SIG-M5 (cell line): ENCODE data around the gene TMEM135.

Source experiments
- DNase-seq: peaks from one replicate; lab custom pipeline; 2025; lab: John Stamatoyannopoulos, UW

TMEM135 gene

DNA sequence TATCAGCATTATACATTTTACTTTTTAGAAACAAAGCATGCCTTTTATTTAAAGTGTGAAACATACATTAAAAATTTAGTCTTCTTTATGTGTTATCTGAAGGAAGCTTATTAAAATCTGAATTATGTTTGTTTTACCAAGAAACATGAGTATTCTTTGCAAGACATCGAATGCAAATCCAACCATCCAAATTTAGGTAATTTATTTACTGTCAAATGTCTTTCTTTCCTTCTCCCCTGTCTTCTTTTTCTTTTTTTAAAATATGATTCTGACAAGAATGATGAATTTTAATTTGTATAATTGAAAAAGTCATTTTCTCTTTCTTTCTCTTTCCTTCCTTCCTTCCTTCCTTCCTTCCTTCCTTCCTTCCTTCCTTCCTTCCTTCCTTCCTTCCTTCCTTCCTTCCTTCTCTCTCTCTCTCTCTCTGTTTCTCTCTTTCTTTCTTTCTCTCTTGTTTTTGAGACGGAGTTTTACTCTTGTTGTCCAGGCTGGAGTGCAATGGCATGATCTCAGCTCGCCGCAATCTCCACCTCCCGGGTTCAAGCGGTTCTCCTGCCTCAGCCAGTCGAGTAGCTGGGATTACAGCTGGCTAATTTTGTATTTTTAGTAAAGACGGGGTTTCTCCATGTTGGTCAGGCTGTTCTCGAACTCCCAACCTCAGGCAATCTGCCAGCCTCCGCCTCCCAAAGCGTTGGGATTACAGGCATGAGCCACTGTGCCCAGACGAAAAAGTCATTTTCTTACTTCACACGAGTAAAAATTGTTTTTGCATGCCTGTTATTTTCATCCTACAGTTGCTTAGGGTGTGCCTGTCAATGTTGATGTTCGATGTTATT is 157.5 kb downstream of the TMEM135 start:
- DNase-seq, result no peak

DNA sequence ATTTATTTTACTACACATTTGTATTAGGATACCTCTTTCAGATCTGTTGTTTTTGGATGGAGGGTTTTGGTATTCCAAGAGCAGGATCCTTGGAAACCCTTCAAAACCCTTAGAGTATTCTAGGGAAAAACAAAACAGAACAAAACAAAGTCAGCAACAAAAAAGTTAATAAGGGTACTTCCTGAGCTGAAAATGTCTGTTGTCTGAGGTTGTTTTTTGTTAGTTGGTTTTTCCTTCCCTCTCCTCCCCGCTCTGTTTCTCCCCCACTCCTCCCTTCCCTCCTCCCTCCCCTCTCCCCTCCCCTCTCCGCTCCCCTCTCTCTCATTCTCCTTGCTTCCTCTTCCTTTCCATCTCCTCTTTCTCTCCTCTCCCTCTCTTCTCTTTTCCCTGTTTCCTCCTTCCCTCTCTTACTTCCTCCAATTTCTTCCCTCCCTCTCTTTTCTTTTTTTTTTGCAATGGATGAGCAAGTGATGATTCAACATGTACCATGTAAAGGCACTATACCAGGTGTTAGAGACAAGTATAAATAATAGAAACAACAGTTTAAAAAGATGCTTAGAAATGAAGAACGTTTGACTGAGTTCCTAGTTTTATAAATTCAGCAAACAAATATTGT is 160.6 kb downstream of the TMEM135 start:
- DNase-seq, result no peak

DNA sequence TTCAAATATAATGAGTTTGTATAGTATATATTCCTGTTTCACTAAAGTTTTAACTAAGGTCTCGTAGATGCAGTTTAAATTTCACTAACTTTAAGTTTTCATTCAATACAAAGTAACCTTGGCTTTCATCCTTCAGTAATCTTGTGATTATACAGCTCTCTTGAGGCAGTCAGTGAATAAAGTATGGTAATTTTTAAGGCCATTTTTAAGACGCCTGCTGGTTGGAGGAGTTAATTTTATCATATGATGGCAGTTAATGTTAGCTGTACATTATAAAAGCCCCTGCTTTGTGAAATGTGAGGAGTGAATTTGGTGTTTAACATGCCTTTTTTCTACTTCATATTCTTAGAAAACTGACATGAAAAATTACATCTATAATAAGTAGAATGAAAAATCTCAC is 163.6 kb downstream of the TMEM135 start:
- no peak for DNase-seq

- DNase-seq, result no peak
These were observed 166.3 kb downstream of the TMEM135 start for GRCh38 chr11:87203907-87204602.

GRCh38 chr11:87212891-87213290 is 175.2 kb downstream of the TMEM135 start:
- DNase-seq, result no peak

DNA sequence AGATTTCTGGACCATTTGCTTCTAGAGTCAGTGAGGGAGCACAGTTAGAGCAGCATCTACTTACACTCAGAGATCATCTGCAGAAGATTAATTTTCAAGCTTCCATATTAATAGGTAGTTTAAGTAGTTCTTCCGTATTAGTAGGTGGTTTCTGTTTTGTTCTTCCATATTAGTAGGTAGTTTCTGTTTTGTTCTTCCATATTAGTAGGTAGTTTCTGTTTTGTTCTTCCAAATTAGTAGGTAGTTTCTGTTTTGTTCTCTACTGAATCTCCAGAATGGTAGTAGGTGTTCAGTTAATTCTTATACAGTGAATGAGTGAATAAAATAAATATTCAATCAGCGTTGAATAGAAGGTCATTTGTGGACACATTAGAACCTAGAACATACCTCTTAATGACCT is 175.7 kb downstream of the TMEM135 start:
- no peak for DNase-seq

DNA sequence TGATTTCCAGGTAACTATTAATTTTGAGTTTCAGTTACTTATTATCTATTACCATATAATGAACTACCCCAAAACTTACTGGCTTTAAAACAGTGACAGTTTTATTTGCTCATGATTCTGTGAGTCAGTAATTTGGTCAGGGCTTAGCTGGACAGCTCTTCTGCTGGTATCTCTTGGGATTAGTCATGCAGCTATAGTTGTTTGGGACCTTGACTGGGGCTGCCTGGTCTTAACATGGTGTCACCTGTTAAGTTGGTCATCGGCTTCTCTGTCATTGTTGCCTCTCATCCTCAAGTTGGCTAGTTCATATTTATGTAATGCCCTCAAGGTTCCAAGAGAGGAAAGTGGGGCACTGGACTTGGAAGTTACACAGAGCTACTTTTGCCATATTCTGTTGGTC is 177.5 kb downstream of the TMEM135 start:
- no peak for DNase-seq

GRCh38 chr11:87219266-87219665 is 181.5 kb downstream of the TMEM135 start:
- no peak for DNase-seq

DNA sequence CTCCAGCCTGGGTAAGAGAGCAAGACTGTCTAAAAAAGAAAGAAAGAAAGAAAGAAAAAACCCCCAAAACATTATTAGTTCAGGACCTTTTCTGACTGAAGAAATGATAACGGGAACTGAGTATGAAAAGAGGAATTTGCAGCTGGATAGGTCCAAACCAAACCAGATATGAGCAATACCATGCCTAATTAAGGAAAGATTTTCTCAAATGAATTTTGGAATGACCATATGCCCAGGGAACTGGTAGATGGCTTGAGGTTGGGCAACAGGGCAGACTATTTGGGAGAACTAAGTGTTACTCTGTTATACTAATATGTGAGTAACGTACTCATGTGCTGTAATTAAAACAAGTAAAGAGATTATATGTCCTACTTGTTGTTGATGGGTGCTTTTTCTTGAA is 186.1 kb downstream of the TMEM135 start:
- DNase-seq, result no peak

GRCh38 chr11:87224486-87224885 is 186.8 kb downstream of the TMEM135 start:
- no peak for DNase-seq

DNA sequence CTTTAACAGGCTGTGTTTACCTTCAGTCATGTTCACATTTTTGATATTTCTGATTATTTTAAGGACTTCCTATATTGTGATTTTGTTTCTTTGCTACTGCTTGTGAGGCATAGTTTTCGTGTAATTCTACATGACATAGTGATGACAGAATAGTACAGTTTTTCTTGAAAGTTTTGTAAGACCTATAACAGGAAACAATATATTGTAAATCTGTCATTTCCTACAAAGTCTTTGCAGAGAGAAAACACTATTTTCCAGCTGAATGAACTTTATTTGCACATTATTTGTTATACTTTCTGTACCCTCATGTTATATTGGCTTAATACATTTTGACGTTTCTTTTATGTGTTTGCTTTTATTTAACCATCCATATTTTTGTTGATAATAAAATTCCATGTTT is 191.1 kb downstream of the TMEM135 start:
- DNase-seq, result no peak

DNA sequence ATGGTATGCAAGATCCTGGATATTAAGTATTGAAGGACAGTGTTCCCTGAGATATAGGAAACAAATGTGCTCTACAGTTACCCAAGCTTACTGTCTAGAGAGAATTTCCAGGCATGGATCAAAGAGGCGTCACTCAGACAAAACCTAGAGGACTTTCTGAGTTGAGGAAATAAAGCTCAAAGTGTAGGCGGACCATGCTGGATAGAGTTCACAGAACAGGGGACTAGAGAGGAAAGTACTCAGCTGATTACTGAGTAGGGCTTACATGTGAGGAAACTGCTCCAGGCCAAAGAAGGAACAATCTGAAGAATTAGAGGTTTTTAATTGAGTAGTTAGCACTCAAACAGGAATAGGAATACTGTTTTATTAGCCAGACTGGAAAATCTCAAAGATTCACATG is 193.3 kb downstream of the TMEM135 start:
- DNase-seq, result no peak

DNA sequence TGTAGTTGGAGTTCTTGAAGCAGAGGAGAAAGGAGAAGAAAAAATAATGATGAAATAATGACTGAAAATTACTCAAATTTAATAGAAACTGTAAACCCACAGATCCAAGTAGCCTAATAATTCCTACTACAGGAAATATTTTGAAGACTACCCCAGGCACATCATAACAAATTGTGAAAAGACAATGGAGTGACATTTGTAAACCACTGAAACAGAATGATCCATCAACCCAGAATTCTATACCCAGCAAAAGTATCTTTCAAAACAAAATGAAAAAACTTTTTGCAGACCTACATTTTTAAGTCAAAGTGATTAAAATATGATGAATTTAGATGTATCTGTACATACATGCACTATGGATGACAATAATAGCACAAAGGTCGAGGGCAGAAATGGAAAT is 194.6 kb downstream of the TMEM135 start:
- no peak for DNase-seq

GRCh38 chr11:87235366-87235765 is 197.6 kb downstream of the TMEM135 start:
- DNase-seq, result no peak

DNA sequence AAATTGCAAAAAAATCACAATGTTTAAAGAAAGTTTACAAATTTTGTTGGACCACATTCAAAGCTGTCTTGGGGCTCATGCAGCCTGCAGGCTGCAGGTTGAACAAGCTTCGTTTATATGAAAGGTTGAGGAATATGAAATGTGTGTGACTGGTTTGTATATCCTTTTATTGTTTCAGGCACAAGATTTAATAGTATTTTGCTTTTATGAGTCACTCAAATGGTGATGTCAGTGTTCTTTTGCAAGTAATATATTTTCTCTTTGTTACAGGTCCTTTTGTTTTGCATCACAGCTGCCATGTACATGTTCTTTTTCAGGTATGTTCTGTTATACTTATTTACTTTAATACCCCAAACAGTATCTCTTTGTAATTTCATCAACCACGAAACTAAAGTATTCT is 198.6 kb downstream of the TMEM135 start:
- DNase-seq, result no peak

DNA sequence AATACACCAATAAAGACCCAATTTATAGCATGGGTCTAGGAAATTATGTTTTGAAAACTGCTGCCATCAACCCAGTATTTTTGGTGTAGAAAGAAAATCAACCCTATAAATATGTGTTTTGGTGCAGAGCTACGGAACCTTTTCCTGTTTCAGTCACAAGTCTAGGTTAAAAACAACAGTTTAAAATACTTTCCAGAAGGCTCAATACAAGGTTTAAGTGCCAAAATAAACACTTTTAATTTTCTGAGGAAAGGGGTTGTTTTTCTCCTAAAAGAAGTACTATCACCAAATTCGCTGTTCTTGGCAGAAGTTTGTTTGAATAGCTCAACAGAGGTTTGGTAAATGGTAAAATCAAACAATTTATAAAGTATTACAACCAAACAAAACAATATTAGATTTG is 201.3 kb downstream of the TMEM135 start:
- DNase-seq, result no peak

DNA sequence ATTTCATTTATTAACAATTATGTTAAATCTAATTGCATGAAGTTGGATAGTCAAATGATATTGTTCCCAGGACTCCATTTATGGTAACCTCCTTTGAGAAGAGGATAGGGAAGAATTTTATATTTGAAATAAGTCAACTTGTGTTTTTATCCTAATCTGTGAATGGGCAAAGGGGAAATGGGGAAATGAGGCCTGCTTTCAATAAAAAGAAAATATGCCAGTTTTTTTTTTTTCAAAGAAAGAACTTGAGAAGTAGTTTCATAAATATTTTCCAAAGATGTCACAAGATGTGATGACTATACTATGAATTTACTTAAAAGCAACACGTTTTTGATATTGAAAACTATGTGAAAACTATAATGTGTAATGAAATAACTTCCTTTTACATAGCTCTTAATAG is 201.8 kb downstream of the TMEM135 start:
- no peak for DNase-seq

GRCh38 chr11:87251560-87251959 is 213.8 kb downstream of the TMEM135 start:
- no peak for DNase-seq

- no peak for DNase-seq
These were observed 215.1 kb downstream of the TMEM135 start for GRCh38 chr11:87252869-87253268.

GRCh38 chr11:87254562-87254961 is 216.8 kb downstream of the TMEM135 start:
- no peak for DNase-seq

GRCh38 chr11:87255589-87255988 is 217.9 kb downstream of the TMEM135 start:
- DNase-seq, result no peak

DNA sequence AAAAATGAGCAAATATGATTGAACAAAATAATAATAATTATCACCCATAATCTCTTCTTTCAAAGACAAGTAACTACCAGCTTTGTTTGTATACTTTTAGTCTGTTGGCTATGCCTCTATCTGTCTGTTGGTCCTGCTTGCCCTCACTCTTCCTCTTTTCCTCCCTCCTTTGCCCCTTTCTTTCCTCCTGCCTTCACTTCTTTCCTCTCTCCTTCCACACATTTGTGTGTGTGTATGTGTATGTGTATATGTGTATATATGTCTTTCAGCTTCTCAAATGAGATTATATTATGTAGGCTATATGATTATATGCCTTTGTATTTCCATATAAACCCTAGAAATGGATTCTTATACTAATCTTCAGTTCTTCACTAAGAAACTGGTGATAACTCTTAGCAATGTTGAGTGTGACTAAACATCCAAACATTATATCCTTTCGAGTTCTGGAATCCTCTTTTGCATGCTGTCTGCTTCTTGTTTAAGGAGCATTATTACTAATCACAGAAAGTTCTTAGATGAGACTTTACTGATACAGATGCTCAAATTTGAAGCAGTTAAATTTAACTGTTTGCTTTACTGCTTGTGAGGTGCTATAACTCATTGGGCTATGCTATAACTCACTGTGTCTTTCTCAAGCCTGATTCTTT is 219.1 kb downstream of the TMEM135 start:
- DNase-seq, result no peak
